IMR-90 (cell line): Measurements from ENCODE around the gene PLXNA4.

ENCODE experiments used
- MXI1 ChIP-seq: IDR thresholded peaks from 2 replicates; pipeline ENCODE4 v1.6.1; 2012; ENCODE audit warnings: low read depth, mild to moderate bottlenecking, low read length, moderate library complexity, borderline replicate concordance
- POLR2A ChIP-seq: IDR thresholded peaks from 2 replicates; pipeline ENCODE4 v1.6.1; 2012; ENCODE audit warnings: mild to moderate bottlenecking, low read depth, low read length
- RAD21 ChIP-seq: IDR thresholded peaks from 2 replicates; pipeline ENCODE4 v1.6.1; 2012; ENCODE audit warnings: low read length, improper control_type of control experiment
- RCOR1 ChIP-seq: IDR thresholded peaks from 2 replicates; pipeline ENCODE4 v1.6.1; 2012; ENCODE audit warnings: mild to moderate bottlenecking, low read length, improper control_type of control experiment; ENCODE audit not compliant: insufficient replicate concordance
- RFX5 ChIP-seq: IDR thresholded peaks from 2 replicates; pipeline ENCODE4 v1.8.0; 2012; ENCODE audit warnings: low read depth, mild to moderate bottlenecking, low read length, moderate library complexity
- TF ChIP-seq, protein P1 (sequence below): conservative IDR thresholded peaks from 2 replicates; pipeline ENCODE4 v1.5.1; 2012; ENCODE audit warnings: mild to moderate bottlenecking, low read depth, low read length, improper control_type of control experiment

GRCh38 chr7:132373041-132373440 lies 203.2 kb downstream of the PLXNA4 start:
- TF ChIP-seq, protein P1, sequence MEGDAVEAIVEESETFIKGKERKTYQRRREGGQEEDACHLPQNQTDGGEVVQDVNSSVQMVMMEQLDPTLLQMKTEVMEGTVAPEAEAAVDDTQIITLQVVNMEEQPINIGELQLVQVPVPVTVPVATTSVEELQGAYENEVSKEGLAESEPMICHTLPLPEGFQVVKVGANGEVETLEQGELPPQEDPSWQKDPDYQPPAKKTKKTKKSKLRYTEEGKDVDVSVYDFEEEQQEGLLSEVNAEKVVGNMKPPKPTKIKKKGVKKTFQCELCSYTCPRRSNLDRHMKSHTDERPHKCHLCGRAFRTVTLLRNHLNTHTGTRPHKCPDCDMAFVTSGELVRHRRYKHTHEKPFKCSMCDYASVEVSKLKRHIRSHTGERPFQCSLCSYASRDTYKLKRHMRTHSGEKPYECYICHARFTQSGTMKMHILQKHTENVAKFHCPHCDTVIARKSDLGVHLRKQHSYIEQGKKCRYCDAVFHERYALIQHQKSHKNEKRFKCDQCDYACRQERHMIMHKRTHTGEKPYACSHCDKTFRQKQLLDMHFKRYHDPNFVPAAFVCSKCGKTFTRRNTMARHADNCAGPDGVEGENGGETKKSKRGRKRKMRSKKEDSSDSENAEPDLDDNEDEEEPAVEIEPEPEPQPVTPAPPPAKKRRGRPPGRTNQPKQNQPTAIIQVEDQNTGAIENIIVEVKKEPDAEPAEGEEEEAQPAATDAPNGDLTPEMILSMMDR: no peak
- no peak for TF ChIP-seq POLR2A
- no peak for TF ChIP-seq RFX5
- no peak for TF ChIP-seq RCOR1
- TF ChIP-seq RAD21: no peak
- no peak for TF ChIP-seq MXI1
